PFSK-1 (cell line): ENCODE results near the gene PCDHB9.

Experiments used
- POLR2AphosphoS5 ChIP-seq: IDR thresholded peaks from 2 replicates; pipeline ENCODE4 v1.6.1; 2012; ENCODE audit warnings: low read depth, mild to moderate bottlenecking, control low read depth, low read length, moderate library complexity
- REST ChIP-seq, 2 experiments: IDR thresholded peaks; 2 replicates each; pipeline versions ENCODE4 v1.6.1 to v1.8.0; 2011 to 2012; ENCODE audit warnings: low read depth in 2 of 2, low read length in 2 of 2, control low read depth in 1 of 2, inconsistent platforms in 1 of 2, mild to moderate bottlenecking in 1 of 2, moderate library complexity in 1 of 2; ENCODE audit not compliant: insufficient read depth in 1 of 2

DNA sequence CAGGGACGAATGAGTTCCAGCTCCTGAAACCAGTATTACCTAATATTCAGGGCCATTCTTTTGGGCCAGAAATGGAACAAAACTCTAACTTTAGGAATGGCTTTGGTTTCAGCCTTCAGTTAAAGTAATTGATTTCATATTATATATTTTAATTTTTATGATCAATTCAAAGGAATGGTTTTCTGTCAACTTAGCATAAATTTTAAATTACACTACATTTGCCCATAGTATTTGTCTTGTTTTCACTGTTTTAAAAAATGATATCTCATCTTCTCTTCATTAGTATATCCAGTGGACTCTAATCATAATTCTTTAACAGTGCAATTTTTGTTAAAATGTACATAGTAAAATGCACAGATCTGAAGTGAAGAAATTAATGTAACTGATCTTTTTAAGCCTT, 6.6 kb upstream of the PCDHB9 start:
- TF ChIP-seq REST (IDR thresholded peaks at IDR 0.05; ENCODE audit: insufficient read depth in 1 of 2, low read depth in 2 of 2, low read length in 2 of 2), result no peak
- TF ChIP-seq POLR2AphosphoS5, result no peak
